Neural cell (in vitro differentiated cells): Measurements from ENCODE around the gene PTOV1.

Source experiments
- CTCF ChIP-seq: fragments of 450-650 bp; IDR thresholded peaks from 2 replicates; pipeline ENCODE4 v1.5.1; 2014; ENCODE audit warnings: antibody characterized with exemption, mild to moderate bottlenecking, moderate library complexity; ENCODE audit not compliant: poor library complexity, severe bottlenecking
- EP300 ChIP-seq: fragments of 450-650 bp; conservative IDR thresholded peaks from 2 replicates; pipeline ENCODE4 v1.6.1; 2014; ENCODE audit warnings: antibody characterized with exemption, mild to moderate bottlenecking, moderate library complexity; ENCODE audit not compliant: poor library complexity, severe bottlenecking
- EZH2 ChIP-seq: fragments of 200-600, 300-800 bp; shearing (Covaris generic), sonication (generic); IDR thresholded peaks from 2 replicates; pipeline ENCODE4 v1.6.1; 2014; ENCODE audit warnings: antibody characterized with exemption, low read length, borderline replicate concordance, mild to moderate bottlenecking; ENCODE audit not compliant: insufficient read depth, poor library complexity, severe bottlenecking
- MXI1 ChIP-seq: fragments of 450-650 bp; conservative IDR thresholded peaks from 2 replicates; pipeline ENCODE4 v1.6.1; 2014; ENCODE audit warnings: antibody characterized with exemption, mild to moderate bottlenecking; ENCODE audit not compliant: poor library complexity, severe bottlenecking
- POLR2AphosphoS5 ChIP-seq: IDR thresholded peaks from 2 replicates; pipeline ENCODE4 v1.6.1; 2012
- RAD21 ChIP-seq: fragments of 450-650 bp; conservative IDR thresholded peaks from 2 replicates; pipeline ENCODE4 v1.6.1; 2014; ENCODE audit warnings: antibody characterized with exemption, mild to moderate bottlenecking, moderate library complexity
- SMC3 ChIP-seq: fragments of 450-650 bp; conservative IDR thresholded peaks from 2 replicates; pipeline ENCODE4 v1.6.1; 2014; ENCODE audit warnings: antibody characterized with exemption, mild to moderate bottlenecking, moderate library complexity; ENCODE audit not compliant: poor library complexity
- TAF1 ChIP-seq: IDR thresholded peaks from 2 replicates; pipeline ENCODE4 v1.6.1; 2012; ENCODE audit warnings: low read depth
- TF ChIP-seq, protein P1 (sequence below): IDR thresholded peaks from 2 replicates; pipeline ENCODE4 v1.6.1; 2012; ENCODE audit warnings: borderline replicate concordance

DNA sequence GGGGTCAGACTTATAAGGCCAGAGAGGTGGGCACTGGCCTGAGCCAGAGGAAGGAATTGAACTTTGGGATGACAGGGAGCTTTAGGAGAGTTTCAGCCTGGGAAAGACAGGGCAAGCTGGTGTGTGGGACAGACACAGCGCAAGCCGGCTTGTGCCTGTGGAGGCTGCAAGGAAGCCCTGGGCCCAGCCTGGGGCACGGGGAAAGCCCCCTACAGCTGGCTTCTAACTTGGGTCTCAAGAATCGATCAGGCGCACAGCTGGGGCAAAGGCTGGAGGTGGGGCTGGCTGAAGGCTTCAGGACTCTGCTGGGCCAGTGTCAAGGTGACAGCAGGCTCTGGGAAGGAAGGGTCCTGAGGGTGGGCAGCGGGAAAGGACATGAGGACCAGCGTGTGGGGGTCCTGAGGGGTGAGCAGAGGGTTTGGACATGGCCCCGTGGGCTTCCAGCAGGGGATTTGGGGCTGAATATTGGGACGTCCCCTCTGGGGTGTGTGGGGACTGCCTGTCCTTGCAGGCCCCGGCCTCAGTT, 3.0 kb downstream of the PTOV1 start:
- TF ChIP-seq CTCF (no peak), EZH2 (no peak), POLR2AphosphoS5 (no peak), RAD21 (no peak), MXI1 (no peak), SMC3 (no peak), TAF1 (no peak), EP300 (no peak)
- TF ChIP-seq, protein P1, sequence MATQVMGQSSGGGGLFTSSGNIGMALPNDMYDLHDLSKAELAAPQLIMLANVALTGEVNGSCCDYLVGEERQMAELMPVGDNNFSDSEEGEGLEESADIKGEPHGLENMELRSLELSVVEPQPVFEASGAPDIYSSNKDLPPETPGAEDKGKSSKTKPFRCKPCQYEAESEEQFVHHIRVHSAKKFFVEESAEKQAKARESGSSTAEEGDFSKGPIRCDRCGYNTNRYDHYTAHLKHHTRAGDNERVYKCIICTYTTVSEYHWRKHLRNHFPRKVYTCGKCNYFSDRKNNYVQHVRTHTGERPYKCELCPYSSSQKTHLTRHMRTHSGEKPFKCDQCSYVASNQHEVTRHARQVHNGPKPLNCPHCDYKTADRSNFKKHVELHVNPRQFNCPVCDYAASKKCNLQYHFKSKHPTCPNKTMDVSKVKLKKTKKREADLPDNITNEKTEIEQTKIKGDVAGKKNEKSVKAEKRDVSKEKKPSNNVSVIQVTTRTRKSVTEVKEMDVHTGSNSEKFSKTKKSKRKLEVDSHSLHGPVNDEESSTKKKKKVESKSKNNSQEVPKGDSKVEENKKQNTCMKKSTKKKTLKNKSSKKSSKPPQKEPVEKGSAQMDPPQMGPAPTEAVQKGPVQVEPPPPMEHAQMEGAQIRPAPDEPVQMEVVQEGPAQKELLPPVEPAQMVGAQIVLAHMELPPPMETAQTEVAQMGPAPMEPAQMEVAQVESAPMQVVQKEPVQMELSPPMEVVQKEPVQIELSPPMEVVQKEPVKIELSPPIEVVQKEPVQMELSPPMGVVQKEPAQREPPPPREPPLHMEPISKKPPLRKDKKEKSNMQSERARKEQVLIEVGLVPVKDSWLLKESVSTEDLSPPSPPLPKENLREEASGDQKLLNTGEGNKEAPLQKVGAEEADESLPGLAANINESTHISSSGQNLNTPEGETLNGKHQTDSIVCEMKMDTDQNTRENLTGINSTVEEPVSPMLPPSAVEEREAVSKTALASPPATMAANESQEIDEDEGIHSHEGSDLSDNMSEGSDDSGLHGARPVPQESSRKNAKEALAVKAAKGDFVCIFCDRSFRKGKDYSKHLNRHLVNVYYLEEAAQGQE, result no peak
